Measurements from ENCODE around the gene CTLA4.

DNA sequence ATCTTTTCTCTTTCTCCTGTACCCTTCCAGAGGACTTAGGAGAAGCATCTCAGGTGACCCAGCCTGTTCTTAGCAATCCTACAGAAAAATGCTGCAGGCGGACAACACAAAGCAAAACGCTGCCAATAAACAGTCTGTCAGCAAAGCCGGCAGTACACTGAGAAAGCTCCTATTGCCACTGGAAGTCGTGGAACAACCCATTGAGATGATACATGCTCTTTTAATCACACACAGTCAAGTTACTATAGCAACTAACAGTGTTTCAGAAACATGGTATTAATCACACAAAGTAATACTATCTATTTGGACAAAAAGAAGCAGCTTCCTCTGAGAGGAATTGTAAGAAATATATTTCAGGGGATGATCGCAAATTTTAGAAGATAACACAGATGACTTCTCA, 10.5 kb downstream of the CTLA4 start:
- no peak for TF ChIP-seq POLR2AphosphoS5 (IDR thresholded peaks at IDR 0.05; ENCODE audit: low read depth, low read length)
- TF ChIP-seq POLR2A (IDR thresholded peaks at IDR 0.05; ENCODE audit: low read depth, low read length) = no peak
- TF ChIP-seq TAF1 (IDR thresholded peaks at IDR 0.05; ENCODE audit: borderline replicate concordance, low read depth, low read length) = no peak

Data from GM12892 (cell line).